ENCODE measurements around the gene SLC25A21.

DNA sequence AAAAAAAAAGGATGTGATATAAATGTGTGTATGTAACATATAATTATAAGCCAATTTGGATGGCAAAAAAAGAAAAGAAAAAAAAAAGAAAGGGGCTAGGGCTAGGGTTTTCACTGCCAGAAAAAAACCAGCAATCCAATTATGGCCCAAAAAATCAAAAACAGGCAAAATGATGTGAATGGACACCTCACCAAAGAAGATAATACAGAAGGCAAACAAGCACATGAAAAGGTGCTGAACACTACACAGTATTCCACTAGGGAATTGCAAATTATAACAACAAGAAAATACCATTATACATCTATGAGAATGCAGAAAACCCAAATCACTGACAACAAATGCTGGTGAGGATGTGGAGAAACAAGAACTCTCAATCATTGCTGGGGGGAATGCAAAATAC, 13.3 kb upstream of the SLC25A21 start:
- TF ChIP-seq, protein P1, sequence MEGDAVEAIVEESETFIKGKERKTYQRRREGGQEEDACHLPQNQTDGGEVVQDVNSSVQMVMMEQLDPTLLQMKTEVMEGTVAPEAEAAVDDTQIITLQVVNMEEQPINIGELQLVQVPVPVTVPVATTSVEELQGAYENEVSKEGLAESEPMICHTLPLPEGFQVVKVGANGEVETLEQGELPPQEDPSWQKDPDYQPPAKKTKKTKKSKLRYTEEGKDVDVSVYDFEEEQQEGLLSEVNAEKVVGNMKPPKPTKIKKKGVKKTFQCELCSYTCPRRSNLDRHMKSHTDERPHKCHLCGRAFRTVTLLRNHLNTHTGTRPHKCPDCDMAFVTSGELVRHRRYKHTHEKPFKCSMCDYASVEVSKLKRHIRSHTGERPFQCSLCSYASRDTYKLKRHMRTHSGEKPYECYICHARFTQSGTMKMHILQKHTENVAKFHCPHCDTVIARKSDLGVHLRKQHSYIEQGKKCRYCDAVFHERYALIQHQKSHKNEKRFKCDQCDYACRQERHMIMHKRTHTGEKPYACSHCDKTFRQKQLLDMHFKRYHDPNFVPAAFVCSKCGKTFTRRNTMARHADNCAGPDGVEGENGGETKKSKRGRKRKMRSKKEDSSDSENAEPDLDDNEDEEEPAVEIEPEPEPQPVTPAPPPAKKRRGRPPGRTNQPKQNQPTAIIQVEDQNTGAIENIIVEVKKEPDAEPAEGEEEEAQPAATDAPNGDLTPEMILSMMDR (conservative IDR thresholded peaks at IDR 0.05 in 1 of 2, IDR thresholded peaks at IDR 0.05 in 1 of 2; ENCODE audit: low read depth in 1 of 2, low read length in 2 of 2) = no peak
- TF ChIP-seq EZH2 (IDR thresholded peaks at IDR 0.05; ENCODE audit: low read length, missing control alignments) = no peak
